Adrenal gland (tissue), 12 donors: ENCODE results near the gene ITIH5. TPM values are rescaled to one million over a fixed set of nuclear protein-coding genes. Genes with fewer than 3 reads are reported as not detected.

Experiments used
- DNase-seq, 7 donors: peaks; one replicate each; pipeline ENCODE4 v3.0.0-alpha.2; 2019 to 2020
- H3K27ac ChIP-seq, 5 donors: fragments of 200-600 bp; sonication (generic) in 4 of 5; 1 replicate in 3 of 5; 2 replicates in 2 of 5; pipeline versions ENCODE4 v1.5.1 to v1.8.0; 2016 to 2020; ENCODE audit warnings: mild to moderate bottlenecking in 1 of 5
- H3K27me3 ChIP-seq: fragments of 200-600 bp; 2 replicates; pipeline ENCODE4 v1.8.0; 2021
- H3K36me3 ChIP-seq, 2 donors: fragments of 200-600 bp; replicated peaks in 1 of 2; 1 replicate in 1 of 2; 2 replicates in 1 of 2; pipeline versions ENCODE4 v1.5.1 to v1.8.0; 2018 to 2022
- H3K4me1 ChIP-seq, 2 donors: fragments of 200-600 bp; replicated peaks in 1 of 2; 1 replicate in 1 of 2; 2 replicates in 1 of 2; pipeline versions ENCODE4 v1.5.1 to v1.8.0; 2018 to 2021
- H3K4me3 ChIP-seq, 4 donors: fragments of 200-600 bp; sonication (generic) in 3 of 4; one replicate each; pipeline ENCODE4 v1.5.1; 2016 to 2018
- H3K9me3 ChIP-seq, 3 donors: fragments of 200-600 bp; sonication (generic) in 1 of 3; replicated peaks in 1 of 3; 1 replicate in 2 of 3; 2 replicates in 1 of 3; pipeline versions ENCODE4 v1.5.1 to v1.8.0; 2016 to 2021
- POLR2A ChIP-seq, 2 donors: fragments of 450-650 bp; IDR thresholded peaks; one replicate each; pipeline ENCODE4 v1.6.1; 2017; ENCODE audit warnings: antibody characterized with exemption in 2 of 2, mild to moderate bottlenecking in 2 of 2, moderate library complexity in 1 of 2
- WGBS, 4 donors: extraction: QIAGEN DNeasy Blood & Tissue Kit in 2 of 4; methylation state at CpG; one replicate each; pipeline versions ENCODE4 v1.1.5 to v1.1.7; 2013 to 2017; 5-methylcytosine and 5-hydroxymethylcytosine counted together
- intact Hi-C, 2 donors: fragments of 100-400 bp; cut with DNase I; formaldehyde crosslinking; loops; one replicate each; pipeline versions ENCODE4 v1.14.1 to v1.15.0; 2022 to 2023
- polyA plus RNA-seq, 3 donors: library from polyadenylated mRNA; stranded (reverse); fragments of 200-250 nt in 2 of 3; fragments of 350-450 nt in 1 of 3; fragmentation: Illumina TruSeq in 1 of 3; extraction: RNeasy Lipid Tissue Mini Kit (QIAGEN cat#74804) in 1 of 3; gene quantifications; one replicate each; pipeline ENCODE4 v1.2.3, GENCODE V29; 2013 to 2014
- total RNA-seq, 9 donors: library from RNA; depleted of rRNA in 4 of 9; stranded (reverse); fragments of >200 nt in 4 of 9; fragments of 120-200 nt in 1 of 9; fragmentation: NEBNext Ultra II Directional in 1 of 9; extraction: Animal tissue kit (Norgen Biotek cat#: 25700) in 1 of 9; gene quantifications; one replicate each; pipeline versions ENCODE4 v1.1.0 to v1.2.4, GENCODE V29; 2013 to 2023
- TF ChIP-seq, protein P1 (sequence below), 6 experiments: fragments of 450-650 bp in 4 of 6; fragments of 200-600 bp in 2 of 6; sonication (generic) in 1 of 6; IDR thresholded peaks; 1 replicate in 5 of 6; 2 replicates in 1 of 6; pipeline versions ENCODE4 v1.5.1 to v1.8.0; 2016 to 2021; ENCODE audit warnings: antibody characterized with exemption in 6 of 6, mild to moderate bottlenecking in 2 of 6, moderate library complexity in 1 of 6
- donor health status: healthy with polysubstance abuse.
- donor health status: Bipolar disorder and iron deficiency.
- donor health status: DM: yes; HTN: yes; CAD: no.
- donor health status: DM: no; HTN: no; CAD: no.
- donor health status: DM: no; HTN: no; CAD: no.
- donor health status: DM: yes; HTN: yes; CAD: no.

The ITIH5 gene
- total and polyA plus RNA-seq, 12 donors: 0.66 to 6.2 (median 1.7) TPM

GRCh38 chr10:7560519-7560918 lies 106.2 kb downstream of the ITIH5 start:
- no peak overlapping the region for H3K27ac ChIP-seq
- intact Hi-C loops: no loop called here
- H3K4me3 ChIP-seq: no peak overlapping the region
- H3K4me1 ChIP-seq: peaks cover 10 to 18% of the 10 kb centered on the region in 2 donors
- H3K9me3 ChIP-seq: no peaks in the 10 kb centered on the region
- no peaks in the 10 kb centered on the region for H3K27me3 ChIP-seq
- no peak for TF ChIP-seq POLR2A (IDR thresholded peaks at IDR 0.05)
- TF ChIP-seq, protein P1, sequence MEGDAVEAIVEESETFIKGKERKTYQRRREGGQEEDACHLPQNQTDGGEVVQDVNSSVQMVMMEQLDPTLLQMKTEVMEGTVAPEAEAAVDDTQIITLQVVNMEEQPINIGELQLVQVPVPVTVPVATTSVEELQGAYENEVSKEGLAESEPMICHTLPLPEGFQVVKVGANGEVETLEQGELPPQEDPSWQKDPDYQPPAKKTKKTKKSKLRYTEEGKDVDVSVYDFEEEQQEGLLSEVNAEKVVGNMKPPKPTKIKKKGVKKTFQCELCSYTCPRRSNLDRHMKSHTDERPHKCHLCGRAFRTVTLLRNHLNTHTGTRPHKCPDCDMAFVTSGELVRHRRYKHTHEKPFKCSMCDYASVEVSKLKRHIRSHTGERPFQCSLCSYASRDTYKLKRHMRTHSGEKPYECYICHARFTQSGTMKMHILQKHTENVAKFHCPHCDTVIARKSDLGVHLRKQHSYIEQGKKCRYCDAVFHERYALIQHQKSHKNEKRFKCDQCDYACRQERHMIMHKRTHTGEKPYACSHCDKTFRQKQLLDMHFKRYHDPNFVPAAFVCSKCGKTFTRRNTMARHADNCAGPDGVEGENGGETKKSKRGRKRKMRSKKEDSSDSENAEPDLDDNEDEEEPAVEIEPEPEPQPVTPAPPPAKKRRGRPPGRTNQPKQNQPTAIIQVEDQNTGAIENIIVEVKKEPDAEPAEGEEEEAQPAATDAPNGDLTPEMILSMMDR (IDR thresholded peaks at IDR 0.05): no peak
- no peaks in the 10 kb centered on the region for H3K36me3 ChIP-seq
- DNase-seq: no peak
- 29 to 36% (median 35%) methylated on average over 4 of the region's 4 CpGs for WGBS, 4 donors

- TF ChIP-seq, protein P1 (IDR thresholded peaks at IDR 0.05): no peak
- TF ChIP-seq POLR2A (IDR thresholded peaks at IDR 0.05): no peak
- intact Hi-C loops: no loop called here
- no peak for DNase-seq
- no peak overlapping the region for H3K4me3 ChIP-seq
- peaks cover 10 to 18% of the 10 kb centered on the region in 2 donors for H3K4me1 ChIP-seq
- H3K9me3 ChIP-seq: no peaks in the 10 kb centered on the region
- H3K27me3 ChIP-seq: no peaks in the 10 kb centered on the region
- WGBS, 4 donors: 50 to 74% (median 65%) methylated on average over 3 of the region's 3 CpGs
- H3K36me3 ChIP-seq: no peaks in the 10 kb centered on the region
- no peak overlapping the region for H3K27ac ChIP-seq
Measured at GRCh38 chr10:7559386-7559785, 107.4 kb downstream of the ITIH5 start.

GRCh38 chr10:7558036-7558435 lies 108.7 kb downstream of the ITIH5 start:
- H3K27me3 ChIP-seq: no peaks in the 10 kb centered on the region
- H3K4me3 ChIP-seq: no peak overlapping the region
- TF ChIP-seq, protein P1 (IDR thresholded peaks at IDR 0.05): no peak
- no peak for TF ChIP-seq POLR2A (IDR thresholded peaks at IDR 0.05)
- 77 to 92% (median 83%) methylated on average over 3 of the region's 3 CpGs for WGBS, 4 donors
- intact Hi-C loops: no loop called here
- peaks cover 10 to 12% of the 10 kb centered on the region in 2 donors for H3K4me1 ChIP-seq
- H3K36me3 ChIP-seq: no peaks in the 10 kb centered on the region
- H3K9me3 ChIP-seq: no peaks in the 10 kb centered on the region
- H3K27ac ChIP-seq: no peak overlapping the region
- DNase-seq: no peak

- no peaks in the 10 kb centered on the region for H3K4me1 ChIP-seq
- H3K36me3 ChIP-seq: no peaks in the 10 kb centered on the region
- no peak overlapping the region for H3K4me3 ChIP-seq
- intact Hi-C loops: no loop called here
- no peaks in the 10 kb centered on the region for H3K9me3 ChIP-seq
- DNase-seq: no peak
- H3K27ac ChIP-seq: no peak overlapping the region
- WGBS, 4 donors: 84 to 90% (median 89%) methylated on average over 10 of the region's 10 CpGs
- H3K27me3 ChIP-seq: no peaks in the 10 kb centered on the region
- TF ChIP-seq, protein P1 (IDR thresholded peaks at IDR 0.05): no peak
- no peak for TF ChIP-seq POLR2A (IDR thresholded peaks at IDR 0.05)
Measured at GRCh38 chr10:7553531-7553930, 113.2 kb downstream of the ITIH5 start.
